Activated B cell treated with CpG ODN at 0.5 μM for 24 hours (primary cell): ENCODE data around the gene CACNG3. TPM values are rescaled to one million over a fixed set of nuclear protein-coding genes. Genes with fewer than 3 reads are reported as not detected.

Source experiments
- ATAC-seq: fragments of 200-7000 bp; cut with Tn5 transposase; one replicate; pipeline ENCODE4 v1.10.0; 2021; ENCODE audit warnings: low read depth, mild to moderate bottlenecking, moderate library complexity
- CTCF ChIA-PET: fragments of 350-600 bp; sonication (Branson Sonifier 250); formaldehyde crosslinking; loops from one replicate; lab custom pipeline; 2021; ENCODE audit warnings: antibody characterized with exemption; lab: Charles Lee
- POLR2A ChIA-PET: fragments of 350-600 bp; sonication (Branson Sonifier 250); formaldehyde crosslinking; loops from one replicate; lab custom pipeline; 2021; ENCODE audit warnings: antibody characterized with exemption; lab: Charles Lee
- DNase-seq: peaks from one replicate; pipeline ENCODE4 v3.0.0; 2022
- H3K27ac Mint-ChIP-seq: one replicate; pipeline ENCODE4 v1.8.0; 2020; ENCODE audit warnings: mixed read lengths
- H3K27me3 Mint-ChIP-seq: one replicate; pipeline ENCODE4 v1.8.0; 2021; ENCODE audit warnings: mixed read lengths
- H3K36me3 Mint-ChIP-seq: one replicate; pipeline ENCODE4 v1.8.0; 2021; ENCODE audit warnings: low read depth, mixed read lengths
- H3K4me1 Mint-ChIP-seq: one replicate; pipeline ENCODE4 v1.8.0; 2021; ENCODE audit warnings: mixed read lengths
- H3K4me3 Mint-ChIP-seq: one replicate; pipeline ENCODE4 v1.8.0; 2020; ENCODE audit warnings: mild to moderate bottlenecking, mixed read lengths
- H3K9me3 Mint-ChIP-seq: one replicate; pipeline ENCODE4 v1.8.0; 2020; ENCODE audit warnings: mixed read lengths
- intact Hi-C: fragments of 100-400 bp; cut with micrococcal nuclease; formaldehyde crosslinking; loops from one replicate; pipeline ENCODE4 v1.15.1; 2024
- total RNA-seq: library from RNA; stranded (reverse); gene quantifications from 2 replicates; pipeline ENCODE4 v1.2.3, GENCODE V29; 2022
- TF ChIP-seq, protein P1 (sequence below): fragments of 200-600 bp; IDR thresholded peaks from one replicate; pipeline ENCODE4 v1.8.0; 2022; ENCODE audit warnings: antibody characterized with exemption, mild to moderate bottlenecking

Gene CACNG3
- total RNA-seq, 1 donor from 2014 or later: not detected

DNA sequence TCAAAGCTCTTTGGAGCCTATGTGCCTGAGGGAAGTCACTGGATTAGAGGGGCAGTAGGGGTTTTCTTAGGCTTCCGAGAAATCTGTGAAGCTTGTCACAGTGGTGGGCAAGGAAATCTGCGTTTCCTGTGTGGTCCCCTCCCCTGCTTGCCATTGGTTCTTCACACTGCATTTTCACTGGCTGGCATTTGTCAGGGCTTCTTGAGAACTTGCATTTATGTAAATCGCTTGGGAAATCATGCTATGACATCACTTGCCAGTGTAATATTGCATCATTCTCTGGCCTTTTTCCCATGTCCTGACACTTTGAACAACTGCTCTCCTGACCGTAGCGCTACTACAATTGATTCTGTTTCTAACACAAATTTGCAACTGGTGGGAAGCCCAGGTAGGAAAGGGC lies 1.8 kb downstream of the CACNG3 start:
- Mint-ChIP-seq H3K9me3 (no peaks in the 10 kb centered on the region), H3K4me1 (peaks cover 2% of the 10 kb centered on the region), H3K36me3 (no peaks in the 10 kb centered on the region), H3K27ac (no peak overlapping the region), H3K4me3 (no peak overlapping the region), H3K27me3 (peaks cover 72% of the 10 kb centered on the region)
- ChIA-PET POLR2A (no interaction called here), CTCF (no interaction called here)
- intact Hi-C loops: no loop called here
- DNase-seq (no peak), ATAC-seq (no peak)
- TF ChIP-seq, protein P1, sequence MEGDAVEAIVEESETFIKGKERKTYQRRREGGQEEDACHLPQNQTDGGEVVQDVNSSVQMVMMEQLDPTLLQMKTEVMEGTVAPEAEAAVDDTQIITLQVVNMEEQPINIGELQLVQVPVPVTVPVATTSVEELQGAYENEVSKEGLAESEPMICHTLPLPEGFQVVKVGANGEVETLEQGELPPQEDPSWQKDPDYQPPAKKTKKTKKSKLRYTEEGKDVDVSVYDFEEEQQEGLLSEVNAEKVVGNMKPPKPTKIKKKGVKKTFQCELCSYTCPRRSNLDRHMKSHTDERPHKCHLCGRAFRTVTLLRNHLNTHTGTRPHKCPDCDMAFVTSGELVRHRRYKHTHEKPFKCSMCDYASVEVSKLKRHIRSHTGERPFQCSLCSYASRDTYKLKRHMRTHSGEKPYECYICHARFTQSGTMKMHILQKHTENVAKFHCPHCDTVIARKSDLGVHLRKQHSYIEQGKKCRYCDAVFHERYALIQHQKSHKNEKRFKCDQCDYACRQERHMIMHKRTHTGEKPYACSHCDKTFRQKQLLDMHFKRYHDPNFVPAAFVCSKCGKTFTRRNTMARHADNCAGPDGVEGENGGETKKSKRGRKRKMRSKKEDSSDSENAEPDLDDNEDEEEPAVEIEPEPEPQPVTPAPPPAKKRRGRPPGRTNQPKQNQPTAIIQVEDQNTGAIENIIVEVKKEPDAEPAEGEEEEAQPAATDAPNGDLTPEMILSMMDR: no peak

DNA sequence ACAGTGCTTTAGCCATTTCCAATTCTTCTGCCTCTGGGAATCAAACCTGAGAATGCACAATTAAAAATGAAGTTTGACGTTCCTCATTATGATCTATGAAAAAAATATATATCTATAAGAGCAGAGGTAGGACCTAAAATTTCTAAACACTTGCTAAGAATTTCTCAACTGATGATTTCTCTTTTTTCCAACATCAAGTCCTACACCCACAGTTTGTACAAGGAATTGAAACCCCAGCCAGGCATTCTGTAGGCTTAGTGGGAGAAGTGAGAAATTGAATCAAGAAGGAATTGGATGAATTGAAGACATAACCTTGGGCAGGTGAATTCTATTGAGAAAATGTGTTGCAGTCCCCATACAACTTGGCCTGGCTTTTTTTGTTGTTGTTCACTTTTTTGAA lies 2.7 kb downstream of the CACNG3 start:
- ATAC-seq: no peak
- Mint-ChIP-seq H3K9me3 (no peaks in the 10 kb centered on the region), H3K27me3 (peaks cover 69% of the 10 kb centered on the region), H3K4me1 (peaks cover 2% of the 10 kb centered on the region), H3K4me3 (no peak overlapping the region), H3K36me3 (no peaks in the 10 kb centered on the region), H3K27ac (no peak overlapping the region)
- CTCF ChIA-PET: no interaction called here
- intact Hi-C loops: no loop called here
- TF ChIP-seq, protein P1: no peak
- POLR2A ChIA-PET: no interaction called here
- DNase-seq: no peak

DNA sequence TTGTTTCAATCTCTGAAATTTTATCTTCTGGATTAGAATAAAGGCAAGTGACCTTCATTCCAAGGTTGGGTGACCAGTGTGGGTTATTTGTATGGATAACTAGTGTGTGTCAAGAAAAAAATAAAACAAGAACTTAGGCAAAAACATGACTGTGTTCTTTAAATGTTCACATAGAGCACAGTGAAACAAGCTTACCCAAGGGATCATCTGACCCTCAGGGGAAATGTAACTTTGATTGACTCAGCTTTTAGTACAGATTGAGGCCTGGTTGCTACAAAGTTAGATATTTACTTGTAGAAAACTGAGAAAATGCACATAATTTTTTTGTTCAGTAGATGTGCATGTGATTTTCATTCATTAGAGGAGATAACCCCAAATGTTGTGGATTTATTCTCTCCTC lies 6.7 kb downstream of the CACNG3 start:
- POLR2A ChIA-PET: no interaction called here
- Mint-ChIP-seq H3K36me3 (no peaks in the 10 kb centered on the region), H3K9me3 (peaks cover 5% of the 10 kb centered on the region), H3K4me3 (no peak overlapping the region), H3K27ac (no peak overlapping the region), H3K27me3 (peaks cover 47% of the 10 kb centered on the region), H3K4me1 (no peaks in the 10 kb centered on the region)
- DNase-seq: no peak
- intact Hi-C loops: no loop called here
- CTCF ChIA-PET: interaction anchor here (1.4 kb wide), 1 partner anchor 10 kb away, joined by 7 read pairs; no protein-coding TSS in a partner anchor
- TF ChIP-seq, protein P1: no peak
- ATAC-seq: no peak

DNA sequence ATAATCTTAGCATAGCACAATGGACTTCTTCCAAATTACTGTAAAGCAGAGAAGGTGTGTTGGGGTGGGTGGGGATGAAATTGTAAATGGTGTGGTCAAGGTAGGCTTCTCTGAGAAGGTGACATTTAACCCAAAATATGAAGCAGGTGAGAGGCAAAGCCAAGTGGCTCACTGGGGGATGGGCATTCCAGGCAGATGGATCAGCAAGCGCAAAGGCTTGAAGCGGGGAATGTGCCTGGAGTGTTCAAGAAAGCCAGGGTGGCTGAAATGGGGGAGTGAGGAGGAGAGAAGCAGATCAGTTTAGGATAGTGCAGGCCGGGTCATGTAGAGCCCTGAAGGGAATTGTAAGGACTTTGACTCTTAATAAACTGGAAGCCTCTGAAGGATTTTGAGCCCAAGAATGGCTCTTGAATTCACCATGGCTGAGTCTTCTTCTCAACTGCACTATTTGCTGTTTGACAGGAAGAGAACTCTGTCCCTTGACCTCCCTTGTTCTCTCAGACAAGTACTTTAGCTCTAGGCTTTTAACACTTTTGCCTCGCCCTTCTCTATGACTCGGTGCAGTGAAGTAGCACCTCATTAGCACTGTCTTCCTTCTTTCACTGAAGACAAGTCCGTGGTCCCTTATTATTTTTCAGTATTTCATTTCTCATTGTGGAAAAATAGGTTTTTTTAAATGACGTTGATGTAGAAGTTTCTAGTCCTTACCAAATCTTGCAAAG lies 14.7 kb downstream of the CACNG3 start:
- POLR2A ChIA-PET: no interaction called here
- Mint-ChIP-seq H3K36me3 (no peaks in the 10 kb centered on the region), H3K4me3 (no peak overlapping the region), H3K27me3 (peaks cover 38% of the 10 kb centered on the region), H3K9me3 (no peaks in the 10 kb centered on the region), H3K4me1 (no peaks in the 10 kb centered on the region), H3K27ac (no peak overlapping the region)
- no peak for ATAC-seq
- CTCF ChIA-PET: interaction anchor here (1.2 kb wide), 1 partner anchor 18 kb away, joined by 4 read pairs; no protein-coding TSS in a partner anchor
- intact Hi-C loops: no loop called here
- TF ChIP-seq, protein P1: no peak
- no peak for DNase-seq

DNA sequence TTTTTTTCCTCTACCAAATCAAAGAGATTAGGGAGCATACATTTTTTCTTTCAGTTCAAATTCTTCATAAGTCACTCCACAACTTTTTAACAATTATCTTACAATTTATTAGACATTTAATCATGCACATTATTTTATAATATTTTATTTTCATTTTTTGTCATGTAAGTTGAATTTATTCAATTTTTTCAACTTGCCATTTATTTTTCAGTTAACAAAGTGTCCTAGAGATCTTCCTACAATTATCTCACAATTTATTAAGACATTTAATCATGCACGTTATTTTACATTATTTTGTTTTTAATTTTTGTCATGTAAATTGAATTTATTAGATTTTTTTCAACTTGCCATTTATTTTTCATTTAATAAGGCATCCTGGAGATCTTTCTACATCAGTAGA lies 16.2 kb downstream of the CACNG3 start:
- Mint-ChIP-seq H3K4me3 (no peak overlapping the region), H3K36me3 (no peaks in the 10 kb centered on the region), H3K27me3 (peaks cover 40% of the 10 kb centered on the region), H3K27ac (no peak overlapping the region), H3K9me3 (no peaks in the 10 kb centered on the region), H3K4me1 (no peaks in the 10 kb centered on the region)
- ChIA-PET POLR2A (no interaction called here), CTCF (no interaction called here)
- ATAC-seq: no peak
- intact Hi-C loops: no loop called here
- TF ChIP-seq, protein P1: no peak
- no peak for DNase-seq
